Measurements from ENCODE around the gene POLA1.

Gene POLA1

DNA sequence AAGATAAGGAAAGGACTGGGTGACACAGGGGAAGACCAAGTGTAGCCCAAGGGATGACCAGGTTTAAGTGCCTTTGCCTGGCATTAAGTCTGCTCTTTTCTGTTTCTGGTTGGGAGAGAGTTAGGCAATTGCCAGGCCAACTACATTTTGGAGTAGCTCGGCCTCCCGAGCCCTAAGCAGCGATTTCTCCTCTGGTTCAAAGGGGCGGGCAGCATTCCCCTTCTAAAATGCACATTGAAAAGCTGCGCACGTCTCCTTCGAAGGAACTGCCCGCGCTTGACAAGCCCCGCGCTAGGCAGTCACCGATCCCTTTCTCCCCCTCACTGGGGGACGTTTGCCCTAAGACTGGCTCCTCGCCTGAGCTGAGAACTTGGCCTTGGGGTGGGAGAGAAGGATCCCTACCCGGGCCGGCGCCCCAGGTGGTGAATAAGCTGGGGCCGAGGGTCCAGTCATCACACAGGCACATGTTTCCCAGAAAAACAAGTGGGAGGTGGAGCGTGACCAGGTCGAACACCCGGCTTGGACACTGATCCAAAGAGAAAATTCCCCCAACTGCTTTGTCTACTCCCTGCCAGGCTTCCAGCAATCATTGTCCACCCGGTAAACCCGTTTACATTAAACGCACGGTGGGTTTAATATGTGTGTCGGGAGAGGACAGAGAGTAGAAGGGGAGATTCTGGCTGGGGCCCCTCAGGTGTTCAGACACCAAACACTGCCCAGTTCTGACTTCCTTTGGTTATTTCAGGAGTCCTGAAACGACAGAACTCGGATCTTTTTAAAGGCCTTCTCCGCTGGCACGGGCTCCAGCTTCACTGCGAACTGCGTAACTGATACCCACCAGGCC lies 318.1 kb downstream of the POLA1 start:
- DNase-seq: no peak

GRCh38 chrX:25012433-25012735 lies 318.7 kb downstream of the POLA1 start:
- no peak for DNase-seq

GRCh38 chrX:25012793-25013631 lies 319.3 kb downstream of the POLA1 start:
- no peak for DNase-seq

- no peak for DNase-seq
Observed at GRCh38 chrX:25013632-25014365, 320.1 kb downstream of the POLA1 start.

GRCh38 chrX:25014366-25014838 lies 320.7 kb downstream of the POLA1 start:
- DNase-seq: no peak

GRCh38 chrX:25015486-25016360 lies 322.0 kb downstream of the POLA1 start, which contains the start of gene ARX:
Gene ARX (minus strand): TSS chrX:25015965. CDS start chrX:25015737, 228 bp downstream.
- no peak for DNase-seq

DNA sequence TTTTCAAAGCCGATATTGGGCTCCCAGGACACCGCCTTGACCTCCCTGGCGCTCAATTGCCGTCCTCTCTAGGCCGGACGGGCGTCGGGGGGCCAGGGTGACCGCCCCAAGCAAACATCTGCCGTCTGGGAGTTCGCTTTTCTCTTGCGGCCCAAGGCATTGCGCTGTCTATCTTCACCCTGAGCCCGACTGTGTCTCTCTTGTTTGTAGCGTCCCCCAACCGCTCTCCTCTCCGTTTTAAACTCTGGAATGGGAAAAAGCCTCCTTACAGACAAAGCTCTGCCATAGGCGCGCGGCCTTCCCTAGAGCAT lies 322.6 kb downstream of the POLA1 start:
- no peak for DNase-seq

DNA sequence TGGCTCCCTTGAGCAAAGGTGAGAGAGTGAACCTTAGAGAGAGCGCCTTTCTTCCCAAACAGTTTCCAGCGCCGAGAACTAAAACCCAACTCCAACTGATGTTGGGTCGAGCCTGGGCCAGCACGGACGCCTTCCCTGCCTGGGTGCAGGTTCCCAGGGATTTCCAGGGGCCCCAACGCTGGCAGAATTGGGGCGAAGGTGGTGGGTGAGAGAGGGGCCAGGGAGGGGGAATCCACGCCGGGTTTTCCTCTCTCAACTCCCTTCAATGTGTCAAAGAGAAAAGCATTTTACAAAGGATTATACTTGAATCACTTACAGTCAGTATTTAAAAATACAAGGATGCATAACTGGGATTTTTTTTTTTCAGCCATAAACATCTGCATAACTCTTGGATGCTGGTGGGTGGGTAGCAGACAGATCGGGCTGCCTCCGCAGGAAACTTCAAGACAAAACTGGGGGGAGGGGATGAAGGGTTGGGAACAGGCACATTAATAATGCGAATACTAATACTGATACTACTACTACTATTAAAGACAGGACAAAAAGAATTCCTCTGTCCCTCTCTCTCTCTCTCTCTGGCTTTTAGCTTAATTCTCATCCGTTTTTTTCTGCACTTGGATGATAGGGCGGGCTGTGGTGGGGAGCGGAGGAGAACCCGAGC lies 323.4 kb downstream of the POLA1 start:
- DNase-seq: no peak

DNA sequence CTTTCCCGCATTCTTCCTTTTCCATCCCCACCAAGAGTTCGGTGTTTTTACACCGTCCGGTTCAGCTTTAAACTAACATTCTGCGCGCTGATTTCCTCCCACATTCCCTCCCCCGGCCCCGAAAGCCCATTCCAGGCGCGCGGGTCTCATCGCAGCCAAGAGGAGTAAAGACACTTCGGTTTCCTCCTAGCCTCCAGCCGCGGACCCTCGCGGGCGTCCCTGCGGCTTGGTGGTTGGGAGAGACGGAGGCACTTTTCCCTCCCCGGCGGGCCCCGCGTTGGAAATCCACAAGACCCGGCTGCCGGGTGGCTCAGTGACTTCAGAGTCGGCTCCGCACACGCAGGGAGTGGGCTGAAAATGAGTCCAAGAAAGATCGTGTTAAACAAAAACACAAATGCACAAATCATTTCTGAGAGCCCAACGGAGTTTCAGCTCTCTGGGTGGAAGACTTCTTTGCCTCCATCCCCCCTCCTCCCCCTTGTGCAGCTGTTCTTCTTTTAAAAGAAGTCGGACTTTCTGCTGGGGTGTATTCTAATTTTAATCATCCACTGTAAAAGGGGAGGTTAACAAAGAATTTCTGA lies 324.0 kb downstream of the POLA1 start:
- no peak for DNase-seq

DNA sequence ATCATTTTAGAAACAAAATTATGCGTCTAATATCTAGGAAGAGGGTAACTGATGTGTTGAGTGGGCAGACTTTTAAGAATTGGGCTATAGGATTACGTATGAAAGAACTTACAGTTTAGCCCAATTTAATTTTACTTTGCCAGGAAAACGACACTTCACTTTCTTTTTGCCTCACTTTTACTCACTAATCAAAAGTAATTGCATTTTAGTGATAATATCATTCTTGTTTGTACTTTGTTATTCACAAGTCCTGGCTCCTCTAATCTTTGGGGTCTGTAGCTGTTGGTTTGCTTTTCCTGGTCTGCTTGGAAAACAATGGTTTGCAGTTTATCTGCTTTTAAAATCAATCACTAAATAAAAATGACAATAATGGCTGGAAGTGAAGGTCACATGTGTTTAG lies 325.0 kb downstream of the POLA1 start:
- DNase-seq: no peak

DNA sequence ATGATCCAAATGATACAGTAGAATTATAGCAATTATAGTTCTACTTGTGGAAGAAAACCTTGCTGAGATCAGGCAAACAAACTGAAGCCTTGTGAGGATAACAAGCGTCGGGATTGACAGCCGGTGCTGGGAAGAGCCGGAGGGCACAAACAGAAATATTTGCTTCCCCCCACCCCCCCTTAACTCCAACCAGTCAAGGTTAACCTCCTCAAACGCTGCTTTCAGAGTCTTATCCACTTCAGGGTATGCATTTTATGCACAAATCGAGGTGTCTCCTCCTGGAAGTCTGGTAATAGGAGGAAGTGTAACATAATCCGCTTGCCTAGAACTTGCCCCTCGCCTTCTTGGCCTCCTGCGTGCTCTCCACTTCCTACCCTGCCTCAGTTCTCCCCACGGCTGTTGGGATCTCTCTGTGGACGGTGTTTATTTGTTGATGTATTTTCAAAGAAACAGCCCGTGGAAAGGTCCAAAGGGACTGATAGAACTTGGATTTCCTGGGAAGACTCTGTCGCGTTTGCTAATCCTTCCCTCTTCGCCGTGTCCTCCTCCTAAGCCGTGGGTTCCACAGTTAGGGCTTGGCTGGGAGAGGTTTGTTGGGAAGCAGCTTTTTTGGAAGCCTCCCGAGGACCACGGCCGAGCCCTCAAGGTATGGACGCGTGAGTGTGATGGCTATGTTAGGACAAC lies 326.1 kb downstream of the POLA1 start:
- DNase-seq: no peak

GRCh38 chrX:25020391-25020904 lies 326.7 kb downstream of the POLA1 start:
- DNase-seq: no peak

DNA sequence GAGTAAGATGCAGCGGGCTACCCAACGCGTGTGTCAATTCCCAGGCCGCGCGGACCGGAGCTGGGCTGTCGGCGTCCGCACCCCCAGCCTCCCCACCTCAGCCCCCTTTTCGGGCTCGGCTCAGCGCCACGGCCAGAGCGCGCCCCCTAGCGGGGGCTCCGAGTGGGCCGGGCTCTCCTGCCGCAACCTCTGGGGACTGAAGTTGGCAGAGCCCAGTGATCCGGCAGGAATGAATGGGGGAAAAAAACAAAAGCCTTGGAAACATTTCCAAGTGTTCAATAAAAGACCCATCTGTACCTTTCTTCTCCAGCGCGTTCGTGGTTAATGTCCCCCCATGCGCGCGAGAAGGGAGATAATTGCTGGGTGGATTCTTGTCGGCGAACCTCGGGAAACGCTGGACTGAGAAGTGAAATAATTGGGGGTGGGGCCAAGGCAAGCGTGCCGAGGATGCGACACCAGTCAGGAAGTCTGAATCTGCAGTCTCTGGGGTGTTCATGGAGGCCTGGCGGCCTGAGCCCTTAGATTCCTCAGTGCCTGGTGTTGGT lies 327.3 kb downstream of the POLA1 start:
- no peak for DNase-seq

- no peak for DNase-seq
Observed at GRCh38 chrX:25022499-25023325, 329.0 kb downstream of the POLA1 start.

DNA sequence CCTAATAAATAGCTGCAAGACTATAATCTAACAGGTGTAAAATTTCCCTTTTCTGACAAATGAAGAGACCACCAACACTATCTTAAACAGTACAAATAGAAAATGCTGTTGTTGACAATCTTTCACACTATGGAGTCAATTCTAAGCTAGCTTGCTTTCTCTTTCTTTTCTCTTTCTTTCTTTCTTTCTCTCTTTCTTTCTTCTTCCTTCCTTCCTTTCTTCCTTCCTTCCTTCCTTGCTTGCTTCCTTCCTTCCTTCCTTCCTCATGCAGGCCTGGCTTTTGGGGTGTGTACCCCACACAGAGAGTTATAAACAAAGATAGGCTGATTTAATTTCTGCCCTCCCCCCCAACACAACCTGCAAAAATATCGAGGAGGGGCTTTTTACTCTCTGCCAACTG lies 330.2 kb downstream of the POLA1 start:
- no peak for DNase-seq

GRCh38 chrX:25025615-25026014 lies 331.9 kb downstream of the POLA1 start:
- no peak for DNase-seq

- no peak for DNase-seq
Observed at GRCh38 chrX:25026576-25026975, 332.9 kb downstream of the POLA1 start.

DNA sequence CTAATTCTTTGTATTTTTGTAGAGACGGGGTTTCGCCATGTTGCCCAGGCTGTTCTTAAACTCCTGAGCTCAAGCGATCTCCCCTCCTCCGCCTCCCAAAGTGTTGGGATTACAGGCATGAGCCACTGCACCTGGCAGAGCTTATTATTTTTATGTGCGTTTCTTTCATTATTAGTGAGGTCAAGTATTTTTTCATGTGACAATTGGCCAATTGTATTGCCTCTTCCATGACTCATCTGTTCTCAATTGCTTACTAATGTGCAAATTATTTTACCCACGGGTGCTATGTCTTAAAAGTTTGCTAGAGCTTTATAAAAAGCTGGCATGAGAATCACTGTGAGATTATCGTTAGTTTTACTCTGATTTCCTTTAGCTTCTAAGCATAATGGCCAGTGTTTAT lies 335.0 kb downstream of the POLA1 start:
- no peak for DNase-seq

DNA sequence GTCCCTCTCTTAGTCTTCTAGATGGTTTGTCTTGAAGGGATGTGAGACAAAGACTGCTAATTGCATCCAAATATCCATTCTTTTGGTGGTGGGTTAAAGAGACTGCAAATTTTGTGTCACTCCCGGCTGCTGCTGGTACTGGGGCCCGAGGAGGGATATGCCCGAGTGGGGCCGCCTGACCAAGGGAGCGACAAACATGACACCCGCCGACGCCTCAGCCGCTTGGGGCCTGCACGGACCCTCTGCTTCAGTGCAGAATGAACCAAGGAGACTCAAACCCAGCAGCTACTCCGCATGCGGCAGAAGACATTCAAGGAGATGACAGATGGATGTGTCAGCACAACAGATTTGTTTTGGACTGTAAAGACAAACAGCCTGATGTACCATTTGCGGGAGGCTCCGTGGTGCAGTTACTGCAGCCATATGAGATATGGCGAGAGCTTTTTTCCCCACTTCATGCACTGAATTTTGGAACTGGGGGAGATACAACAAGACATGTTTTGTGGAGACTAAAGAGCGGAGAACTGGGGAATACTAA lies 335.6 kb downstream of the POLA1 start:
- DNase-seq: no peak
